ENCODE data around the gene ZBTB20. TPM values are rescaled to one million over a fixed set of nuclear protein-coding genes. Genes with fewer than 3 reads are reported as not detected.

The ZBTB20 gene
- total RNA-seq, 1 experiment from 2014 or later: 26.5 TPM

DNA sequence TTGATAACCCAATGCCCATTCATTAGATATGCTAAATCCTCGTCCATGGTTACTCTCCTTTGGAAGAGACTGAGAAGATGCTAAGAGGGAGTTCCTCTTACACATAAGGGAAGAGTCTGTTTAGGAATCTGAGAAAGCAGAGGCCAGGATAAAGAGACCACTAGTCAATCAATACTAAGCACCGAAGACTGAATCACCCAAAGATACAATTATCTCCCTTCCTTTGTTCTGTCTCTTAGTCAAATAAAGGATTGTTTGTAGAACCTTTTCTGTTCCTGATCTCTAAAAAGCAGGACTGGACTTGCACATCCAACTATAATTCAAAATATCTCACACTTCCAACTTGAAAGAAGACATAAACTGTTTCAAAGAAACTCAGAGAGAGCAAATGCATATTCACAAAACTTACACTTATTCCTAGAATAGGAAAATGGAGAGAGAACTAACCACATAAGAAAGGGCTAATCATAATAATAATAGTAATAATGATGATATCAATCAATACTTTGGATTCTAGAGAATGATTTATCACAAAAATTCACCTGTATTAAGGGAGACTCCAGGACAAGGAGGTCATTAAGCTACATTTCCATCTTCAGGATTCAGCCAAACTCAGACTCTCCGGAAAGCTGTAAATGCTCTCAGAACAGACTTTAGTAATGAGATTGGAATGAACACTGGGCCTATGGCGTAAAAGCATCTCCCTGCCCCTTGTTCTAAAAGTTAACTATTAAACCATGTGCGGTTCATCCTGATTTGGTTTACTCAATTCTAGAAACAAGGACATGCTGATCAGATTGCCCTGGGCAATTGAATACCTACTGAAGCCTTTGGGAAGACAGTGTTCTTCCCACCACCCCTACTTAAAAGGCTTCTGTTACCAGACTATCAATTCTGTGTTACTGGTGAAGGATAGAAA is 401.5 kb downstream of the ZBTB20 start:
- DNase-seq: no peak
- H3K4me2 ChIP-seq: no peak overlapping the region
- H3K36me3 ChIP-seq (ENCODE audit: low read depth): no peaks in the 10 kb centered on the region
- ChIA-PET POLR2A (ENCODE audit: unreplicated experiment) (no interaction called here), CTCF (no interaction called here)
- BruUV-seq (replicated peaks): no TSS peak
- no peaks in the 10 kb centered on the region for H3F3A ChIP-seq (ENCODE audit: insufficient read depth, low read depth)
- H3K79me2 ChIP-seq (ENCODE audit: low read depth): no peaks in the 10 kb centered on the region
- H3K9me2 ChIP-seq (ENCODE audit: insufficient read depth): no peaks in the 10 kb centered on the region
- no peak overlapping the region for H3K27ac ChIP-seq
- no peaks in the 10 kb centered on the region for H4K20me1 ChIP-seq (ENCODE audit: insufficient read depth)
- no peak overlapping the region for H2AFZ ChIP-seq
- H3K4me1 ChIP-seq (replicated peaks; ENCODE audit: insufficient read depth): no peaks in the 10 kb centered on the region
- intact Hi-C loops (cut with micrococcal nuclease; ENCODE audit: unreplicated experiment): no loop called here
- H3K9me3 ChIP-seq (ENCODE audit: insufficient read depth, low read depth): no peaks in the 10 kb centered on the region
- TF ChIP-seq EZH2 (IDR thresholded peaks at IDR 0.05; ENCODE audit: low read depth): no peak
- TF ChIP-seq, protein P1, sequence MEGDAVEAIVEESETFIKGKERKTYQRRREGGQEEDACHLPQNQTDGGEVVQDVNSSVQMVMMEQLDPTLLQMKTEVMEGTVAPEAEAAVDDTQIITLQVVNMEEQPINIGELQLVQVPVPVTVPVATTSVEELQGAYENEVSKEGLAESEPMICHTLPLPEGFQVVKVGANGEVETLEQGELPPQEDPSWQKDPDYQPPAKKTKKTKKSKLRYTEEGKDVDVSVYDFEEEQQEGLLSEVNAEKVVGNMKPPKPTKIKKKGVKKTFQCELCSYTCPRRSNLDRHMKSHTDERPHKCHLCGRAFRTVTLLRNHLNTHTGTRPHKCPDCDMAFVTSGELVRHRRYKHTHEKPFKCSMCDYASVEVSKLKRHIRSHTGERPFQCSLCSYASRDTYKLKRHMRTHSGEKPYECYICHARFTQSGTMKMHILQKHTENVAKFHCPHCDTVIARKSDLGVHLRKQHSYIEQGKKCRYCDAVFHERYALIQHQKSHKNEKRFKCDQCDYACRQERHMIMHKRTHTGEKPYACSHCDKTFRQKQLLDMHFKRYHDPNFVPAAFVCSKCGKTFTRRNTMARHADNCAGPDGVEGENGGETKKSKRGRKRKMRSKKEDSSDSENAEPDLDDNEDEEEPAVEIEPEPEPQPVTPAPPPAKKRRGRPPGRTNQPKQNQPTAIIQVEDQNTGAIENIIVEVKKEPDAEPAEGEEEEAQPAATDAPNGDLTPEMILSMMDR (conservative IDR thresholded peaks at IDR 0.05): no peak
- H3K4me3 ChIP-seq: no peak overlapping the region
- H3K27me3 ChIP-seq (ENCODE audit: insufficient read depth, low read depth): no peaks in the 10 kb centered on the region

DNA sequence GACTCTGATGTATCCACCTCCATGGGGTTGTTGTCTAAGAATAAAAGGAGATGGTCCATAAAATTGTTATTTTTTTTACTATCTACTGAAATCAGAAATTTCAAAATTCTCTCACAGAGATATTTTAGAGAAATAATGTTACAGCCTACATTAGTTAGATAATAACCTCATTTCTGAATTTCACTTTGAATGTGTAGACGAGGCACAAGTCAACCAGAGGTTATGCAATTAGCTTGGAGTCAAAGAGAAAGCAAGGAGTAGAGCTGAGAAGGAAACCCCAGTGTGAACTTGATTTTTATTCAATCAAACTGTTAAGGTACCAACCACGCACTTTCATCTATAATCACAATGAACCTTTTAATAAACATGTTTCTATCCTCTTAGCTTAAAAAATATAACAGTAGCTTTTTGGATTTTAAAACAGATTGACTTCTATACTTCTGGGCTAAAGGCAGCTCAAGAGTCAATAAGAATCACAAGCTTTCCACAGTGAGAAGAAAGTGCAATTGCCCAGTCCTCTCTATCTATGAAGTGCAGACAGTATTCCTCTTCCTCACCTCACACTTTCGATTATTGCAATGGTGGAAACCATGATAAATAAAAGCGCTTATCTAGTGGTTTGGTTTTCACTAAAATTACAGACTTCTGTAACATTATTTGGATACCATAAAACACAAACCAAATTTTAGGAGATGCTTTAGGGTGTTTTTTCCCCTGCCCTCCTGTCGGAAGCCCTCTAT is 403.2 kb downstream of the ZBTB20 start:
- no peak overlapping the region for H3K4me2 ChIP-seq

DNA sequence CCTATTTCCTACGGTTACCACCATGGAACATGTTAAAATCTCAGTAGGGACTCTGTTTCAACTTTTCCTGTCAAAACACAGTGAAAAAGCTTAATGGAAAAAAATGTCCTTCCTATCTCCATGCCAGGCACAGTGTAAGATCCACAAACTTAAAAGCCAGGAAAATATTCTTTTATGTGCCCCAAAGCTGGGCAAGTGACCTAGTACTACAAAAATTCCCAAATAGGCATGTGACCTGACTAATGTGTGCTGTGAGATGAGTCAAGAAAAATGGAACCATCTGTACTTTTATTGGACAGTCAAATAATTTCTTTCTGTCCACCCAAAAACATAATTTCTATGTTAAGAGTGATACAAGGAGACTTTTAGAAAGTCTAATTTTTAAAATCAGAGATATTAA is 406.0 kb downstream of the ZBTB20 start:
- TF ChIP-seq EZH2 (IDR thresholded peaks at IDR 0.05; ENCODE audit: low read depth): no peak
- TF ChIP-seq, protein P1 (conservative IDR thresholded peaks at IDR 0.05): no peak
- CTCF ChIA-PET: no interaction called here

More for the DNA sequence above, 403.2 kb downstream of the ZBTB20 start:
- Histone ChIP-seq H3K79me2 (ENCODE audit: low read depth) (no peaks in the 10 kb centered on the region), H3K9me2 (ENCODE audit: insufficient read depth) (no peaks in the 10 kb centered on the region), H4K20me1 (ENCODE audit: insufficient read depth) (no peaks in the 10 kb centered on the region), H3K4me1 (replicated peaks; ENCODE audit: insufficient read depth) (no peaks in the 10 kb centered on the region), H3K9me3 (ENCODE audit: insufficient read depth, low read depth) (no peaks in the 10 kb centered on the region), H3K27ac (no peak overlapping the region), H2AFZ (no peak overlapping the region), H3K36me3 (ENCODE audit: low read depth) (no peaks in the 10 kb centered on the region), H3K4me3 (no peak overlapping the region), H3F3A (ENCODE audit: insufficient read depth, low read depth) (no peaks in the 10 kb centered on the region), H3K27me3 (ENCODE audit: insufficient read depth, low read depth) (no peaks in the 10 kb centered on the region)
- no TSS peak for BruUV-seq (replicated peaks)
- TF ChIP-seq, protein P1 (conservative IDR thresholded peaks at IDR 0.05): no peak
- TF ChIP-seq EZH2 (IDR thresholded peaks at IDR 0.05; ENCODE audit: low read depth): no peak
- CTCF ChIA-PET: no interaction called here
- DNase-seq: no peak
- POLR2A ChIA-PET (ENCODE audit: unreplicated experiment): no interaction called here
- intact Hi-C loops (cut with micrococcal nuclease; ENCODE audit: unreplicated experiment): no loop called here

More for the DNA sequence above, 406.0 kb downstream of the ZBTB20 start:
- Histone ChIP-seq H3F3A (ENCODE audit: insufficient read depth, low read depth) (no peaks in the 10 kb centered on the region), H3K27me3 (ENCODE audit: insufficient read depth, low read depth) (no peaks in the 10 kb centered on the region), H3K27ac (no peak overlapping the region), H3K4me1 (replicated peaks; ENCODE audit: insufficient read depth) (no peaks in the 10 kb centered on the region), H3K4me2 (no peak overlapping the region), H3K9me3 (ENCODE audit: insufficient read depth, low read depth) (no peaks in the 10 kb centered on the region), H3K4me3 (no peak overlapping the region), H3K79me2 (ENCODE audit: low read depth) (no peaks in the 10 kb centered on the region), H2AFZ (no peak overlapping the region), H4K20me1 (ENCODE audit: insufficient read depth) (no peaks in the 10 kb centered on the region), H3K36me3 (ENCODE audit: low read depth) (no peaks in the 10 kb centered on the region), H3K9me2 (ENCODE audit: insufficient read depth) (peaks cover 8% of the 10 kb centered on the region; the same call in 1 of the 2 replicates)
- no TSS peak for BruUV-seq (replicated peaks)
- DNase-seq: no peak
- intact Hi-C loops (cut with micrococcal nuclease; ENCODE audit: unreplicated experiment): no loop called here
- POLR2A ChIA-PET (ENCODE audit: unreplicated experiment): no interaction called here

Data from PC-9 (cell line).